Measurements from ENCODE around the gene MSRB3.

Gene MSRB3

GRCh38 chr12:65287426-65287825 is 8.9 kb downstream of the MSRB3 start:
- Histone ChIP-seq H3K4me3 (no peak overlapping the region), H3K27ac (no peak overlapping the region)
- TF ChIP-seq CTCF (IDR thresholded peaks at IDR 0.05) = no peak
- DNase-seq (ENCODE audit: low spot score) = no peak

- Histone ChIP-seq H3K4me3 (no peak overlapping the region), H3K27ac (no peak overlapping the region)
- DNase-seq (ENCODE audit: low spot score) = no peak
- TF ChIP-seq CTCF (IDR thresholded peaks at IDR 0.05) = no peak
Observed at GRCh38 chr12:65292241-65292640, 13.8 kb downstream of the MSRB3 start.

GRCh38 chr12:65293735-65294134 is 15.3 kb downstream of the MSRB3 start:
- H3K27ac ChIP-seq = no peak overlapping the region
- H3K4me3 ChIP-seq = no peak overlapping the region
- no peak for DNase-seq (ENCODE audit: low spot score)
- TF ChIP-seq CTCF (IDR thresholded peaks at IDR 0.05) = no peak

- TF ChIP-seq CTCF (IDR thresholded peaks at IDR 0.05) = no peak
- Histone ChIP-seq H3K27ac (no peak overlapping the region), H3K4me3 (no peak overlapping the region)
- DNase-seq (ENCODE audit: low spot score) = no peak
Observed at GRCh38 chr12:65294641-65295262, 16.3 kb downstream of the MSRB3 start.

GRCh38 chr12:65296508-65297265 is 18.2 kb downstream of the MSRB3 start:
- Histone ChIP-seq H3K4me3 (no peak overlapping the region), H3K27ac (no peak overlapping the region)
- TF ChIP-seq CTCF (IDR thresholded peaks at IDR 0.05) = no peak
- DNase-seq (ENCODE audit: low spot score) = no peak

GRCh38 chr12:65300097-65300496 is 21.6 kb downstream of the MSRB3 start:
- H3K27ac ChIP-seq = no peak overlapping the region
- DNase-seq (ENCODE audit: low spot score) = no peak
- no peak overlapping the region for H3K4me3 ChIP-seq
- no peak for TF ChIP-seq CTCF (IDR thresholded peaks at IDR 0.05)

Measured in coronary artery (tissue), 2 donors.